ENCODE data around the gene MYO7A. TPM values are rescaled to one million over a fixed set of nuclear protein-coding genes. Genes with fewer than 3 reads are reported as not detected.
"Not testable (repeated sequence)": the region's sequence is repeated elsewhere in the genome, so short reads cannot be mapped to it uniquely, and the experiment has no call there.

The MYO7A gene
- total RNA-seq, 4 donors from 2014 or later, result 13.4 to 29.9 (median 18.0) TPM

DNA sequence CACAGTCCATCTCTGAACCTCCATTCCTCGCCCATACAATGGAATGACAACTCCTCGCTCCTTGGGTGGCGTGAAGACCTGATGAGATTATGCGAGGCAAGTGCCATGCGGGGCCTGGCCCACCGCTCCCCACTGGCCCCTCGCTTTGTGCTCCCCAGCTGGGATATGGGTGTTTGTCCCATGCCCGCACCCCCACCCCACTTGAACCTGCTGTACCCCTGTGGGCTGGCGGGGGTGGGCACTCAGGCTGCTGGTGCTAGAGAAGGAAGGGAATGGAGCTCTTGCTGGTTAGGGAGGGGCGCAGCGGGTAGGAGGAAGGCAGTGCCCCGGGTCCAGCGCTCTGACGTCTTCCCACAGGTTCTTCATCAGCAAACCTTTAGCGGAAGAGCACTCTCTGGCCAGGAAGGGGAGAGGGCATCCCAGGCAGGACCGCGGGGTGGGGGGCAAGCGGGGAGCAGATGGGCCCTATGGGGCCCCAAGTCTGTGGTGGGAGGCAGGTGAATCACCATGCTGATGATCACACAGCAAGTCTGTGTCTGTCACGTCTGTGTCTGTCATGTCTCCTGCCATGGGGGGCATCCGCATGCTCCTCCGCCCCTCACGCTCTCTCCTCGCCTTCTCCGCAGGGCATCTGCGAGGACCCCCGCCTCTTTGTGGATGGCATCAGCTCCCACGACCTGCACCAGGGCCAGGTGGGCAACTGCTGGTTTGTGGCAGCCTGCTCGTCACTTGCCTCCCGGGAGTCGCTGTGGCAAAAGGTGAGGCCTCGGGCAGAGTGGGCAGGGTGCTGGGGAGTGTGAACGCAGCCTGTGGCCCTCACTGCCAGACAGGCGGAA, 34.8 kb upstream of the MYO7A start:
- DNase-seq (ENCODE audit: low spot score) (no peak), ATAC-seq (ENCODE audit: low FRiP score) (no peak)

DNA sequence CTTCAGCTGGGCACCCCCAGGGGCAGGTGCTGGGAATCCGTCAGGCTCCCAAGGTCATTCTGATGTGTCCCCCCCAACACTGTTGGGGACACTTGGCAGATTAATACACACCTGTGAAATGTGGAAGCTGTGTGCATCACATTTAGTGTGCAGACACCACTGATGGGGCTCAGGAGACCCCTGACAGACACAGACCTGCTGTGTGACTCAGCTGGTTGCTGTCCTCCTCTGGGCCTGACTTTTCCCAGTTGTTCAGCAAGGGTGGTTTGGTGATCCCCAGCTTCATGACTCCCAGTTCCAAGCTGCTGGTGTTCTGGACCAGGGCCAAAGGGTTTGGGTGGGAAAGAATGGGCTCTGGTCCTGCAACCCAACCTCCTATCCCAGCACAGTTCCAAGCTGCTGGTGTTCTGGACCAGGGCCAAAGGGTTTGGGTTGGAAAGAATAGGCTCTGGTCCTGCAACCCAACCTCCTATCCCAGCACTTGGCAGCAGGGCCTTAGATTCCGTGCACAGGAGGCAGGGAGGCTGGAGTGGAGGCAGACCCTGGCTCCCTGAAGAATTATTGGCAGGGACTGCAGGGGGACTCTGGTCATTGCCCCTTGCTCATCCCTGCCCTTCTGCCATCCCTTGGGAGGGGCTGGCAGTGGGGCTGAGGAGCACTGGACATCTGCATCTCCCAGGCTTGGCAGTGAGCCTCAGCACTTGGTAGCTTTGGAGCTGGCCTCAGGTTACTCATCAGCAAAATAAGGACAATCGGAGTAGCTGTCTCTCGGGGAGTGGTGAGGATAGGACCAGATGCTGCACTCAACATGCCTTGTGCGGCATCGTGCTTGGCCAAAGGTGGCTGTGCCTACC, 33.8 kb upstream of the MYO7A start:
- ATAC-seq (ENCODE audit: low FRiP score), result no peak
- DNase-seq (ENCODE audit: low spot score), result no peak
- TF ChIP-seq, protein P1, sequence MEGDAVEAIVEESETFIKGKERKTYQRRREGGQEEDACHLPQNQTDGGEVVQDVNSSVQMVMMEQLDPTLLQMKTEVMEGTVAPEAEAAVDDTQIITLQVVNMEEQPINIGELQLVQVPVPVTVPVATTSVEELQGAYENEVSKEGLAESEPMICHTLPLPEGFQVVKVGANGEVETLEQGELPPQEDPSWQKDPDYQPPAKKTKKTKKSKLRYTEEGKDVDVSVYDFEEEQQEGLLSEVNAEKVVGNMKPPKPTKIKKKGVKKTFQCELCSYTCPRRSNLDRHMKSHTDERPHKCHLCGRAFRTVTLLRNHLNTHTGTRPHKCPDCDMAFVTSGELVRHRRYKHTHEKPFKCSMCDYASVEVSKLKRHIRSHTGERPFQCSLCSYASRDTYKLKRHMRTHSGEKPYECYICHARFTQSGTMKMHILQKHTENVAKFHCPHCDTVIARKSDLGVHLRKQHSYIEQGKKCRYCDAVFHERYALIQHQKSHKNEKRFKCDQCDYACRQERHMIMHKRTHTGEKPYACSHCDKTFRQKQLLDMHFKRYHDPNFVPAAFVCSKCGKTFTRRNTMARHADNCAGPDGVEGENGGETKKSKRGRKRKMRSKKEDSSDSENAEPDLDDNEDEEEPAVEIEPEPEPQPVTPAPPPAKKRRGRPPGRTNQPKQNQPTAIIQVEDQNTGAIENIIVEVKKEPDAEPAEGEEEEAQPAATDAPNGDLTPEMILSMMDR (IDR thresholded peaks at IDR 0.05), result no peak

More for the DNA sequence above, 34.8 kb upstream of the MYO7A start:
- TF ChIP-seq, protein P1 (IDR thresholded peaks at IDR 0.05), result no peak

DNA sequence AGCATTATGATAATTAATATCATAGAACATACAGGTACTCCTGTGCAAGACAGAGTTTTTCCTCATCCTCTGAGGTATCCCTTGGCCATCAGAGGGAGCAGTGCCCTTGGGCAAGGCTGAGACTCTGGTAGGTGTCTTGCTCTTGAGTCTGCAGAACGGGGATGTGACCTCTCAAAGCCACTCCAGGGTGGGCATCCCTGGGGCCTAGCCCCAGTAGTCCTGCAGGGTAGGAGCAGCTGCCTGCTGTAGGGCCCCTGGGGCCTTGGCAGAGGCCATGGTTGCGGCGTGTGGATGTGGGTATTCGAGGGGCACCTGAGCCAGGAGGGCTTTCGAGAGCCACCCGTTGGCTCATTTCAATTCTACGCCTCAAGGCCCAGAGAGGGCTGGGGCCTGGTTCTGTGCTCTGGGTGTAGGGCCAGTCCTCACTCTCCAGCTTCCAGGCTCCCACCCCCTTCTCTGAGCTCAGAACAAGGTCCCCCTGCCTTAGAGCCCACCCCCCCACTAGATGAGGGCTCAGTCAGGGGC, 33.1 kb upstream of the MYO7A start:
- TF ChIP-seq, protein P1 (IDR thresholded peaks at IDR 0.05), result no peak
- ATAC-seq (ENCODE audit: low FRiP score) (no peak), DNase-seq (ENCODE audit: low spot score) (no peak)

DNA sequence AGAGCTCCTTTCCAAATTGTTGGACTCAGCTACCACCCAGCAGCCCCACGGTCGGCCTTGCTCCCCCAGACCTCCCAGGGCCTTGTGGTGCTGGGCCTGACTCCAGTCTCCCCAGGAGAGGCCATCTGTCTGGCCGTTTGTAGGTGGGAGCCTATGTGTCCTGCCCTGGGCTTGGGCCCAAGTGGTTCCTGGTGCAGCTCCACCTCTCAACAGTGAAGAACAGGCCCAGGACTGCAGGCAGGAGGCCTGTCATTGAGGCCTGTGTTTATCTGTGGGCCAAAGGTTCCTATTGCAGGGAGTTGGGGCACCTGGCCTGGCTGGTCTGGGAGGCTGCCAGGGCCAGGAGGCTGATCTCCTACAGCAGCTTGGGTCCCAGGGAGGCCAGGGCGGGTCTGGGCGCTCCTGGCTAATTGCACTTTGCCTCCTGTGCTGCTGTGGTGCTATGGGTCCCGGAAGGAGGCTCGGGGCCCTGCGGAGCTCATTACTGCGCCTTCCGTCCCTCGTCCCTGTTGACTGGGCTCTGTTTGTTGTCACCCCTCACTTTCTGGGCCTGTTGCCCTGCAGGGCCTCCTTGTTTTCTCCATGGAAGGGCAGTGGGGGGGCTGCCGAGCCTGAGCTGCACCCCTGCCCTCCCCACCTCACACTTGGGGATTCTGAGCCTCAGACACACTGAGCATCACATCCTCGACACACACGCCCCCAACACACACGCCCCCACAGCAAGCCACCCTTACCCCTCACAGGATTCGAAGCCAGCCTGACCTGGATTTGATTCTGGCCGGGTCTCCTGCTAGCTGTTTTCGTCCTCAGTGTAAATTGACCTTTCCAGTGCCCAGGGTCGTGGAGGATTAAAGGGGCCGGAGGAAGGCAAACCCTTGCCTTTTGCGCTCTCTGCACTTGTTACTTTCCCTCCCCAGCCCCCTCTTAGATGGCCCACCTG, 32.2 kb upstream of the MYO7A start:
- no peak for DNase-seq (ENCODE audit: low spot score)
- TF ChIP-seq, protein P1 (IDR thresholded peaks at IDR 0.05), result no peak
- no peak for ATAC-seq (ENCODE audit: low FRiP score)

DNA sequence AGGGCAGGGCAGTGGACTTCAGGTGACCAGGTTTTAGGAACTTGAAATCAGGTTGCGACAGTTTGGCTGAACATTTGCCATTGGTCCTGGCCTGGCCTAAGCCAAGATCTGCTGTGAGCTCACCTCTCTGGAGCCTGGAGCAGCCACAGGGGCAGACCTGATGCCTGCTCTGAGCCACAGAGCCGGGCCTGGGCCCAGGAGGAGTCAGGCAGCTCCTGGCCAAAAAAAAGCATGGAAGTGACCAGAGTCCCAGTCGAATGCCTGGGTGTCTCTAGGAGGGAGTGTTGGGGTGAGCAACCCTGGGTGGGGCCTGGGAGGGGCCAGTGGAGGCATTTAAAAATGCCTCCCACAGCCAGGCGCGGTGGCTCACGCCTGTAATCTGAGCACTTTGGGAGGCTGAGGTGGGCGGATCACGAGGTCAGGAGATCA, 31.4 kb upstream of the MYO7A start:
- DNase-seq (ENCODE audit: low spot score) (no peak), ATAC-seq (ENCODE audit: low FRiP score) (no peak)
- TF ChIP-seq, protein P1 (IDR thresholded peaks at IDR 0.05), result no peak

DNA sequence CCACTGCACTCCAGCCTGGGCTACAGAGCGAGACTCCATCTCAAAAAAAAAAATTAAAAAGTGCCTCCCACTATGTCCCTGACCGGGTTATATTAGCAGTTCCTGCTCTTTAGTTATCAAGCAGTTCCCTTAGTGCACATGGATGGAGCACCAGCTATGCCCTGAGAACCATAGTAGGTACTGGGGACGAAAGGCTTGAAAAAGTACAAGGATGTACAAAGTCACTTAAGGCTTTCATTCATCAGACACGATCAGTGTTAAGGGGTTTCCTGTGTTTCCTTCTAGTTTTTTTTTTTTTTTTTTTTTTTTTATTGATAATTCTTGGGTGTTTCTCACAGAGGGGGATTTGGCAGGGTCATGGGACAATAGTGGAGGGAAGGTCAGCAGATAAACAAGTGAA, 30.9 kb upstream of the MYO7A start:
- not testable (repeated sequence) for ATAC-seq (ENCODE audit: low FRiP score); DNase-seq (ENCODE audit: low spot score)

All from omental fat pad (tissue), 4 donors.